MM.1S (cell line): Measurements from ENCODE around the gene AMT.

Source experiments
- DNase-seq: peaks from one replicate; pipeline ENCODE4 v3.0.0-alpha.2; 2015
- H2AFZ ChIP-seq: fragments of 300-600 bp; sonication (generic); 2 replicates; pipeline ENCODE4 v1.6.0; 2016; ENCODE audit warnings: antibody characterized with exemption, low read length
- H3F3A ChIP-seq: fragments of 300-600 bp; sonication (generic); 2 replicates; pipeline ENCODE4 v1.6.1; 2016; ENCODE audit warnings: mild to moderate bottlenecking, antibody characterized with exemption, low read length, moderate library complexity, mixed read lengths; ENCODE audit not compliant: insufficient read depth
- H3K27ac ChIP-seq: fragments of 300-600 bp; sonication (generic); 2 replicates; pipeline ENCODE4 v1.5.1; 2016; ENCODE audit warnings: mild to moderate bottlenecking, low read length
- H3K27me3 ChIP-seq: fragments of 300-600 bp; sonication (generic); replicated peaks from 2 replicates; pipeline ENCODE4 v1.6.0; 2016; ENCODE audit warnings: low read length; ENCODE audit not compliant: insufficient read depth
- H3K36me3 ChIP-seq: fragments of 300-600 bp; sonication (generic); replicated peaks from 2 replicates; pipeline ENCODE4 v1.6.1; 2016; ENCODE audit warnings: mild to moderate bottlenecking, low read length, mixed read lengths; ENCODE audit not compliant: insufficient read depth
- H3K4me1 ChIP-seq: fragments of 300-600 bp; sonication (generic); 2 replicates; pipeline ENCODE4 v1.6.1; 2016; ENCODE audit warnings: low read length, mixed read lengths
- H3K4me2 ChIP-seq: fragments of 300-600 bp; sonication (generic); 2 replicates; pipeline ENCODE4 v1.6.0; 2016; ENCODE audit warnings: low read depth, low read length
- H3K4me3 ChIP-seq: fragments of 300-600 bp; sonication (generic); 2 replicates; pipeline ENCODE4 v1.5.1; 2016; ENCODE audit warnings: low read length, mixed read lengths
- H3K79me2 ChIP-seq: fragments of 300-600 bp; sonication (generic); 2 replicates; pipeline ENCODE4 v1.6.1; 2016; ENCODE audit warnings: mixed run types, low read length, mixed read lengths
- H3K9ac ChIP-seq: fragments of 300-600 bp; sonication (generic); 2 replicates; pipeline ENCODE4 v1.6.1; 2016; ENCODE audit warnings: low read length, mixed read lengths
- H3K9me2 ChIP-seq: fragments of 300-600 bp; sonication (generic); replicated peaks from 2 replicates; pipeline ENCODE4 v1.6.1; 2016; ENCODE audit warnings: mild to moderate bottlenecking, low read length, mixed read lengths; ENCODE audit not compliant: insufficient read depth
- H3K9me3 ChIP-seq: fragments of 300-600 bp; sonication (generic); replicated peaks from 2 replicates; pipeline ENCODE4 v1.6.1; 2016; ENCODE audit warnings: mild to moderate bottlenecking, low read length, mixed read lengths; ENCODE audit not compliant: insufficient read depth
- H4K20me1 ChIP-seq: fragments of 300-600 bp; sonication (generic); 2 replicates; pipeline ENCODE4 v1.6.1; 2016; ENCODE audit warnings: mild to moderate bottlenecking, low read length, moderate library complexity, mixed read lengths; ENCODE audit not compliant: insufficient read depth
- EZH2 ChIP-seq: fragments of 300-600 bp; sonication (generic); optimal IDR thresholded peaks from 2 replicates; pipeline ENCODE3; 2017; ENCODE audit warnings: low read depth, mild to moderate bottlenecking, antibody characterized with exemption, low read length, mixed read lengths
- EZH2phosphoT487 ChIP-seq: fragments of 300-600 bp; sonication (generic); IDR thresholded peaks from 2 replicates; pipeline ENCODE4 v1.6.1; 2018; ENCODE audit warnings: antibody characterized with exemption, low read length
- TF ChIP-seq, protein P1 (sequence below): fragments of 300-600 bp; sonication (generic); IDR thresholded peaks from 2 replicates; pipeline ENCODE4 v1.5.1; 2016; ENCODE audit warnings: antibody characterized with exemption, low read length, mixed read lengths

AMT gene

DNA sequence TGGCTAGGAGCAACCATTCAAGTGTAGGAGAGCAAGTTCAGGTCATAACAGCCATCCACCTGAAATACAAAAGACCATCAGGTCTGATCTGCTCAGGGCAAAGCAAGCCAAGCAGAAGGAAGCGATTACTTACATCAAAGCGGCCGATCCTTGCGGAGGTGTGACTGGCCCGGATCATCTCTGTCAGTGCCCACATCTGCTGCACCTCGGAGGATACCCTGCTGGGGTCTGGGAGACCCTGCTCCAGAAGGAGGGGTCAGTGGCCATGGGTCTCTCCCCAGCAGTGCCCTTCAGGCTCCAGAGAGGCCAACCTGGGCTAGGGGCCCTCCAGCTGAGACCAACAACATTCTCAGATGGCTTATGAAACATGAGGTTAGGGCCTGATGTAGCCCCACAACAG, 2.5 kb upstream of the AMT start:
- H3K36me3 ChIP-seq, result no peaks in the 10 kb centered on the region
- no peaks in the 10 kb centered on the region for H3K9me3 ChIP-seq
- no peaks in the 10 kb centered on the region for H3F3A ChIP-seq
- no peaks in the 10 kb centered on the region for H3K27me3 ChIP-seq
- TF ChIP-seq, protein P1, sequence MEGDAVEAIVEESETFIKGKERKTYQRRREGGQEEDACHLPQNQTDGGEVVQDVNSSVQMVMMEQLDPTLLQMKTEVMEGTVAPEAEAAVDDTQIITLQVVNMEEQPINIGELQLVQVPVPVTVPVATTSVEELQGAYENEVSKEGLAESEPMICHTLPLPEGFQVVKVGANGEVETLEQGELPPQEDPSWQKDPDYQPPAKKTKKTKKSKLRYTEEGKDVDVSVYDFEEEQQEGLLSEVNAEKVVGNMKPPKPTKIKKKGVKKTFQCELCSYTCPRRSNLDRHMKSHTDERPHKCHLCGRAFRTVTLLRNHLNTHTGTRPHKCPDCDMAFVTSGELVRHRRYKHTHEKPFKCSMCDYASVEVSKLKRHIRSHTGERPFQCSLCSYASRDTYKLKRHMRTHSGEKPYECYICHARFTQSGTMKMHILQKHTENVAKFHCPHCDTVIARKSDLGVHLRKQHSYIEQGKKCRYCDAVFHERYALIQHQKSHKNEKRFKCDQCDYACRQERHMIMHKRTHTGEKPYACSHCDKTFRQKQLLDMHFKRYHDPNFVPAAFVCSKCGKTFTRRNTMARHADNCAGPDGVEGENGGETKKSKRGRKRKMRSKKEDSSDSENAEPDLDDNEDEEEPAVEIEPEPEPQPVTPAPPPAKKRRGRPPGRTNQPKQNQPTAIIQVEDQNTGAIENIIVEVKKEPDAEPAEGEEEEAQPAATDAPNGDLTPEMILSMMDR, result no peak
- TF ChIP-seq EZH2phosphoT487 (no peak), EZH2 (no peak)
- H3K27ac ChIP-seq, result no peak overlapping the region
- no peaks in the 10 kb centered on the region for H4K20me1 ChIP-seq
- H2AFZ ChIP-seq, result no peak overlapping the region
- no peaks in the 10 kb centered on the region for H3K9me2 ChIP-seq
- H3K79me2 ChIP-seq, result no peaks in the 10 kb centered on the region
- H3K4me2 ChIP-seq, result no peak overlapping the region
- no peak overlapping the region for H3K4me3 ChIP-seq
- no peak for DNase-seq
- H3K9ac ChIP-seq, result no peak overlapping the region
- H3K4me1 ChIP-seq, result 0 out of 2 replicates have a peak, but pooled peaks cover 7% of the 10 kb centered on the region

DNA sequence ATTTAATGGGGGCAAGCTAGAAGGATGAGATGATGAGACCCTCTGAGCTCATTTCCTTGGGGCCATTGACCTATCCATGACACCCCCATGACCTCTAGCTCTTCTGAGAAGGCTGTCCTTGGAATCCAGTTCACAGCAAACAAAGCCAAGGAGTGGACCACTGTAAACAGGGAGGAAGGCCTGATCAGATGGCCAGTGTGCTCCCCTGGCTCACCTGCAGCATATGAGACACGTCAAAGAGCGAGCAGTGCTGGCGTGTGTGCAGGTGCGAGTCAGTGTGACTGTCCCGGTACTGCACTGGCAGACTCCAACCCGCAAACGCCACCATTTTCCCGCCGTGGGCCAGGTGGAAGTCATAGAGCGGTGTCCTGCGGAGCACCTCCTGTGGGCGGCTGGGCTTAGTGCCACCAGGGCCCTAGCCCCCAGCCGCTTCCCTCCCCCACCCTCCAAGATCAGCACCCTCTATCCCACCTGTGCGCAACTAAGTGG, 339 bp downstream of the AMT start:
- H3K4me2 ChIP-seq, result no peak overlapping the region
- no peak overlapping the region for H3K27ac ChIP-seq
- peaks cover 12% of the 10 kb centered on the region for H3K4me1 ChIP-seq
- H4K20me1 ChIP-seq, result no peaks in the 10 kb centered on the region
- no peak overlapping the region for H3K9ac ChIP-seq
- H3K36me3 ChIP-seq, result no peaks in the 10 kb centered on the region
- no peak for DNase-seq
- H3K4me3 ChIP-seq, result no peak overlapping the region
- TF ChIP-seq EZH2phosphoT487 (no peak), EZH2 (no peak)
- TF ChIP-seq, protein P1, result no peak
- H3K27me3 ChIP-seq, result no peaks in the 10 kb centered on the region
- no peaks in the 10 kb centered on the region for H3K9me3 ChIP-seq
- H3F3A ChIP-seq, result no peaks in the 10 kb centered on the region
- peaks cover 5% of the 10 kb centered on the region for H3K79me2 ChIP-seq
- no peaks in the 10 kb centered on the region for H3K9me2 ChIP-seq
- H2AFZ ChIP-seq, result no peak overlapping the region

DNA sequence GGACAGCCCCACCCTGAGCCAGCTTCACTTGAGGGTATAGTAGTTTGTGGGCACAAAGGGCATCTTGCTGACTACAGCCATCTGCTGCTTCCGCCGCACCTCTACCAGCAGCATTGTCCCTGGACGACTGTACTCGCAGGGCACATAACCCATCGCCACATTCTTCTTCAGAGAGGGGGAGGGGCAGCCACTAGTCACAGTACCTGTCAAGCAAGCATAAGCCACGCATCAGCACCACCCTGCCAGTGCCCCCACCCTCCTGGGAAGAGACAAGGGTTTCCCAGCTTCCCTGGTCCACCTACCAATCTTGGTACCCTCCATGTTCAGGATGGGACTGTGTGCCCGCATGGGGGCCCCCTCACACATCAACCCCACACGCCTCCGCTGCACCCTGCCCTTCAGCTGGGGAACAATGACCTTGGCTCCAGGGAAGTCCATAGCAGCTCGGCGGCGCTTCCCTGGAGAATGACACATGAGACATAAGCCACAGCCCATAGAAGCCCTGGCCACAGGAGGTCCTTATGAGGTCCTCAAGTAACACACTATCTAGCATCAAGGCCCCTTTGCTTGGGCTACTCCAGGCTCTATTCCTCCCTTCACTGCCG, 4.7 kb downstream of the AMT start:
- TF ChIP-seq EZH2phosphoT487, result no peak
- TF ChIP-seq EZH2, result no peak
- TF ChIP-seq, protein P1, result no peak
- no peak overlapping the region for H2AFZ ChIP-seq
- no peaks in the 10 kb centered on the region for H3K27me3 ChIP-seq
- no peaks in the 10 kb centered on the region for H3K36me3 ChIP-seq
- no peak overlapping the region for H3K9ac ChIP-seq
- no peak for DNase-seq
- H3K4me2 ChIP-seq, result no peak overlapping the region
- H3K4me3 ChIP-seq, result no peak overlapping the region
- no peaks in the 10 kb centered on the region for H3K9me3 ChIP-seq
- peaks cover 23% of the 10 kb centered on the region for H3F3A ChIP-seq
- H4K20me1 ChIP-seq, result no peaks in the 10 kb centered on the region
- peaks cover 39% of the 10 kb centered on the region for H3K4me1 ChIP-seq
- H3K27ac ChIP-seq, result no peak overlapping the region
- H3K79me2 ChIP-seq, result peaks cover 25% of the 10 kb centered on the region
- no peaks in the 10 kb centered on the region for H3K9me2 ChIP-seq
